Neural progenitor cell (in vitro differentiated cells): Measurements from ENCODE around the gene ISG15. TPM values are rescaled to one million over a fixed set of nuclear protein-coding genes. Genes with fewer than 3 reads are reported as not detected.
A peak's percentile ranks its signal among the peaks of the same experiment; 100 is the strongest.

Experiments used
- DNase-seq: peaks from one replicate; pipeline ENCODE4 v3.0.0-alpha.2; 2016; ENCODE audit warnings: low spot score
- H2AFZ ChIP-seq: fragments of 200-600 bp; sonication (generic); replicated peaks from 2 replicates; pipeline ENCODE4 v1.6.1; 2016; ENCODE audit warnings: antibody characterized with exemption
- H3F3A ChIP-seq: fragments of 200-600 bp; sonication (generic); 2 replicates; pipeline ENCODE4 v1.6.1; 2016; ENCODE audit warnings: antibody characterized with exemption, low read depth
- H3K27ac ChIP-seq: fragments of 200-600 bp; sonication (generic); 2 replicates; pipeline ENCODE4 v1.5.1; 2016; ENCODE audit warnings: mild to moderate bottlenecking
- H3K27me3 ChIP-seq: fragments of 200-600 bp; sonication (generic); 2 replicates; pipeline ENCODE4 v1.6.1; 2016; ENCODE audit warnings: mild to moderate bottlenecking, moderate library complexity
- H3K36me3 ChIP-seq: fragments of 200-600 bp; sonication (generic); 2 replicates; pipeline ENCODE4 v1.5.1; 2016
- H3K4me1 ChIP-seq: fragments of 200-600 bp; sonication (generic); 2 replicates; pipeline ENCODE4 v1.6.1; 2016; ENCODE audit warnings: mixed run types
- H3K4me2 ChIP-seq: fragments of 200-600 bp; sonication (generic); 2 replicates; pipeline ENCODE4 v1.6.1; 2016
- H3K4me3 ChIP-seq: fragments of 200-600 bp; sonication (generic); 2 replicates; pipeline ENCODE4 v1.5.1; 2016
- H3K79me2 ChIP-seq: fragments of 200-600 bp; sonication (generic); 2 replicates; pipeline ENCODE4 v1.6.1; 2016; ENCODE audit warnings: low read depth
- H3K9ac ChIP-seq: fragments of 200-600 bp; sonication (generic); 2 replicates; pipeline ENCODE4 v1.6.1; 2016
- H3K9me3 ChIP-seq: fragments of 200-600 bp; sonication (generic); 2 replicates; pipeline ENCODE4 v1.5.1; 2016; ENCODE audit warnings: low read depth
- H4K20me1 ChIP-seq: fragments of 200-600 bp; sonication (generic); 2 replicates; pipeline ENCODE4 v1.6.1; 2016; ENCODE audit warnings: low read depth
- H3K27ac Mint-ChIP-seq: 3 replicates; pipeline ENCODE4 v1.8.0; 2021; ENCODE audit warnings: mixed read lengths
- H3K27me3 Mint-ChIP-seq: 2 replicates; pipeline ENCODE4 v1.8.0; 2022; ENCODE audit warnings: low read depth, mild to moderate bottlenecking, inconsistent platforms, moderate library complexity, mixed read lengths; ENCODE audit not compliant: insufficient read depth
- H3K36me3 Mint-ChIP-seq: 3 replicates; pipeline ENCODE4 v1.8.0; 2021; ENCODE audit warnings: mixed read lengths
- H3K4me1 Mint-ChIP-seq: 3 replicates; pipeline ENCODE4 v1.8.0; 2021; ENCODE audit warnings: mixed read lengths
- H3K4me3 Mint-ChIP-seq: 3 replicates; pipeline ENCODE4 v1.8.0; 2021; ENCODE audit warnings: mild to moderate bottlenecking, moderate library complexity, mixed read lengths
- H3K9me3 Mint-ChIP-seq: 3 replicates; pipeline ENCODE4 v1.8.0; 2020; ENCODE audit warnings: mixed read lengths
- EZH2 ChIP-seq: fragments of 200-600 bp; sonication (generic); IDR thresholded peaks from 2 replicates; pipeline ENCODE4 v1.6.1; 2017; ENCODE audit warnings: antibody characterized with exemption, mild to moderate bottlenecking, moderate library complexity
- EZH2phosphoT487 ChIP-seq: fragments of 200-600 bp; sonication (generic); IDR thresholded peaks from 2 replicates; pipeline ENCODE4 v1.6.1; 2017; ENCODE audit warnings: antibody characterized with exemption
- total RNA-seq: library from RNA; depleted of rRNA; stranded (reverse); fragments of >200 nt; gene quantifications from 2 replicates; pipeline ENCODE4 v1.2.3, GENCODE V29; 2015; ENCODE audit warnings: low replicate concordance
- TF ChIP-seq, protein P1 (sequence below): fragments of 200-600 bp; sonication (generic); IDR thresholded peaks from 2 replicates; pipeline ENCODE4 v1.5.1; 2017; ENCODE audit warnings: antibody characterized with exemption, mild to moderate bottlenecking

The ISG15 gene
- total RNA-seq, 1 donor from 2014 or later, result 22.4 TPM

DNA sequence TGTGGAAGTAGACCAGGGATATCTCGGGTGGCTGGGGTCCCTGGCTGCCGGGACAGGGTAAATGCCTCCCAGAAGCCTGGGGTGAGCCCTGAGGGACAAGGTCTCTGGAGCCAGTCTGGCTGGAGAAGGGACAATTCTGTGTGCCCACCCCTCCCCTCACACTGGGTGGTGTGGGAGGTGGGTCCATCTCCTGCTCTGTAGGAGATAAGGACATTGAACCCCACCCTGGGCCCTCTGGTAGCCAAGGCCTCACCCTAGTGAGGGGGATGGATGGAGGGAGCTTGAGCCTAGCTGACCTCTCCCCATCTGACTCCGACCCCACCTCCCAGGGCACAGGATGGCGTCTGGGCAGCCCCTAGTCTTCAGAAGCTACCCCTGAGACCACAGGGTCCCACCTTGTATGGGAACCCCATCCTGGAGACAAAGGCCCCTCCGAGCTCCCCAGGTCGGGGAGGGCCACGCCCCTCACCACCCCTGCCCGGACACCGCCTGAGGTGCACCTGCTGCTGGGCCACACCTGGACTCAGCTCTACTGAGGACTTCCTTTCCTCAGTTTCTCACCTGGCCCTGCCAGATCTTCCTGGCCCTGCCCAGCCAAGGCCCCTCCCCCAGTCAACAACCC lies 11.0 kb downstream of the ISG15 start:
- Histone ChIP-seq H3K9me3 (no peaks in the 10 kb centered on the region), H3K9ac (no peak overlapping the region), H3K4me1 (peaks cover 34% of the 10 kb centered on the region), H3K27ac (no peak overlapping the region), H2AFZ (no peak overlapping the region), H3K4me3 (no peak overlapping the region), H3K4me2 (peak overlapping the region; percentile 47), H3K36me3 (no peaks in the 10 kb centered on the region), H4K20me1 (peaks cover 67% of the 10 kb centered on the region), H3K79me2 (peaks cover 39% of the 10 kb centered on the region), H3K27me3 (no peaks in the 10 kb centered on the region), H3F3A (peaks cover 7% of the 10 kb centered on the region)
- Mint-ChIP-seq H3K27me3 (peaks cover 7% of the 10 kb centered on the region), H3K4me1 (peaks cover 21% of the 10 kb centered on the region), H3K27ac (no peak overlapping the region), H3K36me3 (peaks cover 1% of the 10 kb centered on the region), H3K4me3 (no peak overlapping the region), H3K9me3 (no peaks in the 10 kb centered on the region)
- DNase-seq, result no peak
- TF ChIP-seq, protein P1, sequence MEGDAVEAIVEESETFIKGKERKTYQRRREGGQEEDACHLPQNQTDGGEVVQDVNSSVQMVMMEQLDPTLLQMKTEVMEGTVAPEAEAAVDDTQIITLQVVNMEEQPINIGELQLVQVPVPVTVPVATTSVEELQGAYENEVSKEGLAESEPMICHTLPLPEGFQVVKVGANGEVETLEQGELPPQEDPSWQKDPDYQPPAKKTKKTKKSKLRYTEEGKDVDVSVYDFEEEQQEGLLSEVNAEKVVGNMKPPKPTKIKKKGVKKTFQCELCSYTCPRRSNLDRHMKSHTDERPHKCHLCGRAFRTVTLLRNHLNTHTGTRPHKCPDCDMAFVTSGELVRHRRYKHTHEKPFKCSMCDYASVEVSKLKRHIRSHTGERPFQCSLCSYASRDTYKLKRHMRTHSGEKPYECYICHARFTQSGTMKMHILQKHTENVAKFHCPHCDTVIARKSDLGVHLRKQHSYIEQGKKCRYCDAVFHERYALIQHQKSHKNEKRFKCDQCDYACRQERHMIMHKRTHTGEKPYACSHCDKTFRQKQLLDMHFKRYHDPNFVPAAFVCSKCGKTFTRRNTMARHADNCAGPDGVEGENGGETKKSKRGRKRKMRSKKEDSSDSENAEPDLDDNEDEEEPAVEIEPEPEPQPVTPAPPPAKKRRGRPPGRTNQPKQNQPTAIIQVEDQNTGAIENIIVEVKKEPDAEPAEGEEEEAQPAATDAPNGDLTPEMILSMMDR, result no peak
- TF ChIP-seq EZH2phosphoT487, result no peak
- TF ChIP-seq EZH2, result no peak

DNA sequence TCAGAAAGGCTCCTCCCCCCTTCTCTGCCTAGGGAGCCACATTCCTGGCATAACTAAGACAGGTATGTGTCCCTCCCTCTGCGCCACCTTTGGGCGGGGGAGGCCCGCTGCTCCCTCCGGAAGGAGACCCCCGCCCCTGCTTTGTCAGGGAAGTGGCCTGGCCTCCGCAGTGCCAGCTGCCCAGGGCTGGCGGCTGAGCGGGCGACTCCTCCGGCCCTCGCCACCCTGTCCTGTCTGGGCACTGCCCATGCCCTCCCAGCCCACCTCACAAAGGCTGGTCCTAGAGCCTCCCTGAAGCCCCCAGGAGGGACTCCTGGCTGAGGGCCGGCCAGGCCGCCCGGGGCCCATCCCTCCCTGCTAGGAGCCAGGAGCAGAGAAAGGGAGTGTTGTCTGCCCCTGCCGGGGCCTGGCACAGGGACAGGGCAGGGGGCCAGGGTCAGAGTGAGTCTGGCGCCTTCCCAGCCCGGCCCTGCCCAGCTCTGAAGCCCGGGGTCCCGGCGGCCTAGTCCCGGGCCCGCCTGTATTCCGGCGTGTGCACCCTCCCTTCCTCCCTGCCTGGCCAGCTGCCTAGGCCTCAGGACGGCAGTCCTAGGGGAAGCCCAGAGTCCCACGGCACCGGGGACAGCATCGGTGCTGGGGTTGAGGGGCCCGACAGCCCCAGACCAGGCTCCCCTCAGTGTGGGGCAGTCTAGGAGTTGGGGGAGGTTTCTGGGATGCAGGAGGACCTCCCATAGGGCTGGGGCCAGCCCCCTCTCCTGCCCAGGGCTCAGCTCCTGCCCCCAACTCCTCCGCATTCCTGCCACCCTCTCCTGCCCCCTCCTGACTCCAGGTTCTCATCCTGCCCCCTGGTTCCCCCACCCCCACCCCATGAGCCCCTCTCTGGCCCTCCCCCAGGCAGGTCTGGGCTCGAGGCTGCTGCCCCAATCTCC lies 11.7 kb downstream of the ISG15 start:
- H3K4me1 Mint-ChIP-seq, result peaks cover 21% of the 10 kb centered on the region
- H2AFZ ChIP-seq, result no peak overlapping the region
- H3K36me3 Mint-ChIP-seq, result peaks cover 1% of the 10 kb centered on the region
- no peak overlapping the region for H3K4me3 Mint-ChIP-seq
- no peak overlapping the region for H3K4me3 ChIP-seq
- H3K36me3 ChIP-seq, result no peaks in the 10 kb centered on the region
- H3K27me3 ChIP-seq, result no peaks in the 10 kb centered on the region
- H3K9me3 Mint-ChIP-seq, result no peaks in the 10 kb centered on the region
- DNase-seq, result peak; percentile 79
- peaks cover 7% of the 10 kb centered on the region for H3K27me3 Mint-ChIP-seq
- H4K20me1 ChIP-seq, result peaks cover 67% of the 10 kb centered on the region
- H3F3A ChIP-seq, result peaks cover 7% of the 10 kb centered on the region
- no peaks in the 10 kb centered on the region for H3K9me3 ChIP-seq
- H3K9ac ChIP-seq, result no peak overlapping the region
- no peak overlapping the region for H3K27ac ChIP-seq
- TF ChIP-seq EZH2phosphoT487 (no peak), EZH2 (no peak)
- TF ChIP-seq, protein P1, result no peak
- H3K4me1 ChIP-seq, result peaks cover 34% of the 10 kb centered on the region
- H3K79me2 ChIP-seq, result peaks cover 39% of the 10 kb centered on the region
- no peak overlapping the region for H3K27ac Mint-ChIP-seq
- H3K4me2 ChIP-seq, result peak overlapping the region; percentile 47

DNA sequence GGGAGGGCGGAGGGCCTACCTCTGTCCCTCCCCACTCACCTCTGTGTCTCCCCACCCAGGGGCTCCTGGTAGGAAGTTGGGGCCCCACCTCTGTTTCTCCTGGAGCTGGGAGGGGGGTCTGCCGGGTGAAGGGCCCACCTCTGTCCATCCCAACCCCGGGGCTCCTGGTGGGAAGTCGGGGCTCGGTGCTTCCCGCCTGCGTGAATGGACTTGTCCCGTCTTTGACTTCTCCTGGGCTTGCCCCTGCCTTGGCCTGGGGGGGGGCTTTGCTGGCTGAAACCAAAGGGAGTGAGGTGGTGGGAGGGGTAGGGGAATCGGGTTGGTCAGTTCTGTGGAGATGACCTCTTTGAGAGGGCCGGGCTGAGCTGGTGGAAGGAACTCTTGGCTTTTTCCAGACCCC lies 12.4 kb downstream of the ISG15 start:
- H3K27me3 ChIP-seq, result no peaks in the 10 kb centered on the region
- no peak overlapping the region for H3K27ac ChIP-seq
- no peaks in the 10 kb centered on the region for H3K9me3 Mint-ChIP-seq
- H4K20me1 ChIP-seq, result peaks cover 67% of the 10 kb centered on the region
- H3K4me3 ChIP-seq, result no peak overlapping the region
- TF ChIP-seq, protein P1, result no peak
- no peak for TF ChIP-seq EZH2phosphoT487
- TF ChIP-seq EZH2, result no peak
- no peaks in the 10 kb centered on the region for H3K9me3 ChIP-seq
- H3K4me2 ChIP-seq, result no peak overlapping the region
- peaks cover 34% of the 10 kb centered on the region for H3K4me1 ChIP-seq
- peaks cover 7% of the 10 kb centered on the region for H3F3A ChIP-seq
- no peak overlapping the region for H3K9ac ChIP-seq
- no peak overlapping the region for H3K27ac Mint-ChIP-seq
- peaks cover 21% of the 10 kb centered on the region for H3K4me1 Mint-ChIP-seq
- H3K79me2 ChIP-seq, result peaks cover 33% of the 10 kb centered on the region
- H3K36me3 Mint-ChIP-seq, result peaks cover 1% of the 10 kb centered on the region
- no peak overlapping the region for H3K4me3 Mint-ChIP-seq
- no peaks in the 10 kb centered on the region for H3K36me3 ChIP-seq
- H3K27me3 Mint-ChIP-seq, result peaks cover 7% of the 10 kb centered on the region
- DNase-seq, result no peak
- H2AFZ ChIP-seq, result no peak overlapping the region
